SK-N-SH (cell line): ENCODE measurements around the gene MT2A.

Experiments used
- GABPA ChIP-seq: IDR thresholded peaks from 2 replicates; pipeline ENCODE4 v1.4.0; 2012; ENCODE audit warnings: low read depth, mild to moderate bottlenecking
- MXI1 ChIP-seq: IDR thresholded peaks from 2 replicates; pipeline ENCODE4 v1.6.1; 2012; ENCODE audit warnings: mild to moderate bottlenecking, low read depth, low read length, improper control_type of control experiment
- POLR2AphosphoS5 ChIP-seq: IDR thresholded peaks from 2 replicates; pipeline ENCODE4 v1.6.1; 2012; ENCODE audit warnings: low read depth, low read length
- RAD21 ChIP-seq: IDR thresholded peaks from 2 replicates; pipeline ENCODE4 v1.6.1; 2012; ENCODE audit warnings: mild to moderate bottlenecking, low read length
- RFX5 ChIP-seq: IDR thresholded peaks from 2 replicates; pipeline ENCODE4 v1.6.1; 2012; ENCODE audit warnings: mild to moderate bottlenecking, improper control_type of control experiment, low read length
- RXRA ChIP-seq: IDR thresholded peaks from 2 replicates; pipeline ENCODE4 v1.4.0; 2012; ENCODE audit warnings: low read depth, mild to moderate bottlenecking, borderline replicate concordance
- USF1 ChIP-seq: IDR thresholded peaks from 2 replicates; pipeline ENCODE4 v1.4.0; 2012; ENCODE audit warnings: low read depth, borderline replicate concordance
- YY1 ChIP-seq: IDR thresholded peaks from 2 replicates; pipeline ENCODE4 v1.4.0; 2012; ENCODE audit warnings: low read depth, mild to moderate bottlenecking
- TF ChIP-seq, protein P1 (sequence below): fragments of 200-600 bp; sonication (generic); IDR thresholded peaks from 2 replicates; pipeline ENCODE4 v1.6.1; 2017; ENCODE audit warnings: antibody characterized with exemption, mild to moderate bottlenecking, moderate library complexity

DNA sequence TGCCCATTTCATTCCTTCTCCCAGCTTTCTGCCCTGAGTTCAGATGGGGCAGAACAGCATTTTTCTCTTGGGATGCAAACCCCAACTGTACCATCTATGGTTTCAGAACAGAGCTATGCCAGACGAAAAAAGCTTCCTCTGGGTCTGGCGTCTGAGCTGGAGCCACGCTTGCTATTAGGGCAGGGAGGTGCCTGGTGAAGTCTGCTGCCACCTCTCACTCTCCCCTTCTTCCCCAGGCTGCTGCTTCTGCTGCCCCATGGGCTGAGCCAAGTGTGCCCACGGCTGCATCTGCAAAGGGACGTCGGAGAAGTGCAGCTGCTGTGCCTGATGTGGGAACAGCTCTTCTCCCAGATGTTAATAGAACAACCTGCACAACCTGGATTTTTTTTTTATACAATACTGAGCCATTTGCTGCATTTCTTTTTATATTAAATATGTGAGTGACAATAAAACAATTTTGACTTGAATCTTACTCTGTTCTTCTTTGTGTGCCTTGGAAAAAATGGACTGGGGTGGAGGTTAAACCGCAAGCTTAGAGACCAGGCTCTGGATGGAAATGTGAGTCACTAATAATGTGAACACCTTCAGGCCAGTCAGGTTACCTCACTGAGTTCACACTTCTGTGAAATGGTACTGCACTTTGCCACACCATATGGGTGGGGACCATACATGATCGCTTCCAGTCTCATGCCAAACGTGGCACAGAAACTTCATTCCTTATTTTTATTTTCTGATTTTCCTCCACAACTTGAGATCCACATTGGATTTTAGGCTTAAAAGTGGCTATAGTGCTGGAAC lies 28.4 kb downstream of the MT2A start:
- no peak for TF ChIP-seq YY1
- TF ChIP-seq, protein P1, sequence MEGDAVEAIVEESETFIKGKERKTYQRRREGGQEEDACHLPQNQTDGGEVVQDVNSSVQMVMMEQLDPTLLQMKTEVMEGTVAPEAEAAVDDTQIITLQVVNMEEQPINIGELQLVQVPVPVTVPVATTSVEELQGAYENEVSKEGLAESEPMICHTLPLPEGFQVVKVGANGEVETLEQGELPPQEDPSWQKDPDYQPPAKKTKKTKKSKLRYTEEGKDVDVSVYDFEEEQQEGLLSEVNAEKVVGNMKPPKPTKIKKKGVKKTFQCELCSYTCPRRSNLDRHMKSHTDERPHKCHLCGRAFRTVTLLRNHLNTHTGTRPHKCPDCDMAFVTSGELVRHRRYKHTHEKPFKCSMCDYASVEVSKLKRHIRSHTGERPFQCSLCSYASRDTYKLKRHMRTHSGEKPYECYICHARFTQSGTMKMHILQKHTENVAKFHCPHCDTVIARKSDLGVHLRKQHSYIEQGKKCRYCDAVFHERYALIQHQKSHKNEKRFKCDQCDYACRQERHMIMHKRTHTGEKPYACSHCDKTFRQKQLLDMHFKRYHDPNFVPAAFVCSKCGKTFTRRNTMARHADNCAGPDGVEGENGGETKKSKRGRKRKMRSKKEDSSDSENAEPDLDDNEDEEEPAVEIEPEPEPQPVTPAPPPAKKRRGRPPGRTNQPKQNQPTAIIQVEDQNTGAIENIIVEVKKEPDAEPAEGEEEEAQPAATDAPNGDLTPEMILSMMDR, result no peak
- no peak for TF ChIP-seq RAD21
- no peak for TF ChIP-seq GABPA
- TF ChIP-seq MXI1, result no peak
- TF ChIP-seq RFX5, result no peak
- TF ChIP-seq RXRA, result no peak
- no peak for TF ChIP-seq USF1
- TF ChIP-seq POLR2AphosphoS5, result no peak
